Measurements from ENCODE around the gene SLC25A40. TPM values are rescaled to one million over a fixed set of nuclear protein-coding genes. Genes with fewer than 3 reads are reported as not detected.

Gene SLC25A40
- total and polyA plus RNA-seq, 2 of the 13 experiments (the other 11 are each of a cell fraction or from before 2014, with no cell fraction given): 12.9 to 13.6 TPM

DNA sequence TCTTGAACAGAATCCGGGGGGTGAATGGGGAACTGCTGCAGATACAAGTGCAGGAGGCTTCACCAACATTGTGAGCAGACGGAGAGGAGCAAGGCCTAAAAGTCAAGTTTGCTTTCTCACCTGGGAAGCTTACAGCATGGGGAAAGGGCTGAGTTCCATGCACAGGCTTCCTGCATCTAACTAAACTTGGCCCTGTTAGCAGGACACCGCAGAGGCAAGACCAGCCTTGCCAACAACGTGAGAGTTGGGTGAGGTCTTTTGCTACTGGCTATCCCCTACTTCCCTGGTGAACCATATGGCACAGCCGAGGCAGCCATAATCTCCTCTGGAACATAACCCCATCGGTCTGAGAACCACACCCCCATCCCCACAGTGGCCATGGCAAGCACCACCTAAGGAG, 43.7 kb upstream of the SLC25A40 start:
- Histone ChIP-seq H3K4me3 (replicated peaks in 1 of 3; ENCODE audit: insufficient read depth in 1 of 3, low read depth in 2 of 3, low read length in 3 of 3) (no peak overlapping the region), H3K79me2 (ENCODE audit: insufficient read depth, low read length) (no peaks in the 10 kb centered on the region), H4K20me1 (ENCODE audit: insufficient read depth, low read length) (no peaks in the 10 kb centered on the region), H2AFZ (ENCODE audit: low read length) (no peak overlapping the region), H3K9me3 (ENCODE audit: low read length) (no peaks in the 10 kb centered on the region), H3K27ac (ENCODE audit: extremely low read length, insufficient read depth, low read length) (no peak overlapping the region), H3K4me1 (ENCODE audit: insufficient read depth, low read length) (no peaks in the 10 kb centered on the region), H3K9ac (ENCODE audit: insufficient read depth, low read depth, low read length) (no peak overlapping the region), H3K27me3 (ENCODE audit: control insufficient read depth in 1 of 2, insufficient read depth in 2 of 2, low read length in 2 of 2) (peaks cover 0 to under 1% of the 10 kb centered on the region in 2 experiments; a peak in 1 of 5 replicates), H3K4me2 (ENCODE audit: low read depth, low read length) (no peak overlapping the region), H3K36me3 (replicated peaks in 1 of 2; ENCODE audit: control insufficient read depth in 1 of 2, insufficient read depth in 2 of 2, low read length in 2 of 2) (no peaks in the 10 kb centered on the region)
- DNase-seq (ENCODE audit: low spot score) (no peak), ATAC-seq (no peak), FAIRE-seq (no peak)
- BruUV-seq (replicated peaks): no TSS peak
- CTCF ChIA-PET (ENCODE audit: low intra/inter-chr PET ratio, low total read pairs): no interaction called here
- POLR2A ChIA-PET: no interaction called here
- WGBS (ENCODE audit: low lambda C conversion rate): 11% methylated on average over 1 of the region's 6 CpGs
- in situ Hi-C loops (cut with HindIII; ENCODE audit: extremely low pct_ligation_motif_present, low pct_unique_long_range_greater_than_20kb): no loop called here
- intact Hi-C loops (cut with micrococcal nuclease; ENCODE audit: unreplicated experiment): no loop called here
- no peak for TF ChIP-seq GLI4 (CRISPR knock-in tag; IDR thresholded peaks at IDR 0.05; ENCODE audit: borderline replicate concordance)
- no peak for TF ChIP-seq KDM3A (CRISPR knock-in tag; IDR thresholded peaks at IDR 0.05; ENCODE audit: low read depth)
- TF ChIP-seq SRF (IDR thresholded peaks at IDR 0.05; ENCODE audit: low read depth, low read length): no peak
- TF ChIP-seq PHF21A (CRISPR knock-in tag; IDR thresholded peaks at IDR 0.05): no peak
- TF ChIP-seq, protein P1, sequence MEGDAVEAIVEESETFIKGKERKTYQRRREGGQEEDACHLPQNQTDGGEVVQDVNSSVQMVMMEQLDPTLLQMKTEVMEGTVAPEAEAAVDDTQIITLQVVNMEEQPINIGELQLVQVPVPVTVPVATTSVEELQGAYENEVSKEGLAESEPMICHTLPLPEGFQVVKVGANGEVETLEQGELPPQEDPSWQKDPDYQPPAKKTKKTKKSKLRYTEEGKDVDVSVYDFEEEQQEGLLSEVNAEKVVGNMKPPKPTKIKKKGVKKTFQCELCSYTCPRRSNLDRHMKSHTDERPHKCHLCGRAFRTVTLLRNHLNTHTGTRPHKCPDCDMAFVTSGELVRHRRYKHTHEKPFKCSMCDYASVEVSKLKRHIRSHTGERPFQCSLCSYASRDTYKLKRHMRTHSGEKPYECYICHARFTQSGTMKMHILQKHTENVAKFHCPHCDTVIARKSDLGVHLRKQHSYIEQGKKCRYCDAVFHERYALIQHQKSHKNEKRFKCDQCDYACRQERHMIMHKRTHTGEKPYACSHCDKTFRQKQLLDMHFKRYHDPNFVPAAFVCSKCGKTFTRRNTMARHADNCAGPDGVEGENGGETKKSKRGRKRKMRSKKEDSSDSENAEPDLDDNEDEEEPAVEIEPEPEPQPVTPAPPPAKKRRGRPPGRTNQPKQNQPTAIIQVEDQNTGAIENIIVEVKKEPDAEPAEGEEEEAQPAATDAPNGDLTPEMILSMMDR (CRISPR knock-in tag; IDR thresholded peaks at IDR 0.05): no peak
- TF ChIP-seq ZNF839 (CRISPR knock-in tag; IDR thresholded peaks at IDR 0.05; ENCODE audit: borderline replicate concordance): no peak
- TF ChIP-seq KMT2A (CRISPR knock-in tag; IDR thresholded peaks at IDR 0.05): no peak
- TF ChIP-seq, protein P2, sequence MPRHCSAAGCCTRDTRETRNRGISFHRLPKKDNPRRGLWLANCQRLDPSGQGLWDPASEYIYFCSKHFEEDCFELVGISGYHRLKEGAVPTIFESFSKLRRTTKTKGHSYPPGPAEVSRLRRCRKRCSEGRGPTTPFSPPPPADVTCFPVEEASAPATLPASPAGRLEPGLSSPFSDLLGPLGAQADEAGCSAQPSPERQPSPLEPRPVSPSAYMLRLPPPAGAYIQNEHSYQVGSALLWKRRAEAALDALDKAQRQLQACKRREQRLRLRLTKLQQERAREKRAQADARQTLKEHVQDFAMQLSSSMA (CRISPR knock-in tag; IDR thresholded peaks at IDR 0.05): no peak
- no peak for TF ChIP-seq AKAP8 (CRISPR knock-in tag; IDR thresholded peaks at IDR 0.05)
- no peak for TF ChIP-seq ZNF292 (CRISPR knock-in tag; IDR thresholded peaks at IDR 0.05; ENCODE audit: borderline replicate concordance, low read depth)
- no peak for TF ChIP-seq MAFK (conservative IDR thresholded peaks at IDR 0.05 in 1 of 2, IDR thresholded peaks at IDR 0.05 in 1 of 2; ENCODE audit: low read length in 2 of 2)
- no peak for TF ChIP-seq MAFG (CRISPR knock-in tag; IDR thresholded peaks at IDR 0.05)
- TF ChIP-seq ZNF558 (CRISPR knock-in tag; IDR thresholded peaks at IDR 0.05; ENCODE audit: borderline replicate concordance): no peak
- no peak for TF ChIP-seq GTF2F1 (IDR thresholded peaks at IDR 0.05; ENCODE audit: low read length)
- TF ChIP-seq, protein P3, sequence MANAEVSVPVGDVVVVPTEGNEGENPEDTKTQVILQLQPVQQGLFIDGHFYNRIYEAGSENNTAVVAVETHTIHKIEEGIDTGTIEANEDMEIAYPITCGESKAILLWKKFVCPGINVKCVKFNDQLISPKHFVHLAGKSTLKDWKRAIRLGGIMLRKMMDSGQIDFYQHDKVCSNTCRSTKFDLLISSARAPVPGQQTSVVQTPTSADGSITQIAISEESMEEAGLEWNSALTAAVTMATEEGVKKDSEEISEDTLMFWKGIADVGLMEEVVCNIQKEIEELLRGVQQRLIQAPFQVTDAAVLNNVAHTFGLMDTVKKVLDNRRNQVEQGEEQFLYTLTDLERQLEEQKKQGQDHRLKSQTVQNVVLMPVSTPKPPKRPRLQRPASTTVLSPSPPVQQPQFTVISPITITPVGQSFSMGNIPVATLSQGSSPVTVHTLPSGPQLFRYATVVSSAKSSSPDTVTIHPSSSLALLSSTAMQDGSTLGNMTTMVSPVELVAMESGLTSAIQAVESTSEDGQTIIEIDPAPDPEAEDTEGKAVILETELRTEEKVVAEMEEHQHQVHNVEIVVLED (CRISPR knock-in tag; IDR thresholded peaks at IDR 0.05; ENCODE audit: borderline replicate concordance): no peak
- no peak for TF ChIP-seq SMAD9 (CRISPR knock-in tag; IDR thresholded peaks at IDR 0.05)
- no peak for TF ChIP-seq ZNF282 (IDR thresholded peaks at IDR 0.05; ENCODE audit: partially characterized antibody)
- TF ChIP-seq ZNF713 (CRISPR knock-in tag; IDR thresholded peaks at IDR 0.05): no peak
- TF ChIP-seq, protein P4, sequence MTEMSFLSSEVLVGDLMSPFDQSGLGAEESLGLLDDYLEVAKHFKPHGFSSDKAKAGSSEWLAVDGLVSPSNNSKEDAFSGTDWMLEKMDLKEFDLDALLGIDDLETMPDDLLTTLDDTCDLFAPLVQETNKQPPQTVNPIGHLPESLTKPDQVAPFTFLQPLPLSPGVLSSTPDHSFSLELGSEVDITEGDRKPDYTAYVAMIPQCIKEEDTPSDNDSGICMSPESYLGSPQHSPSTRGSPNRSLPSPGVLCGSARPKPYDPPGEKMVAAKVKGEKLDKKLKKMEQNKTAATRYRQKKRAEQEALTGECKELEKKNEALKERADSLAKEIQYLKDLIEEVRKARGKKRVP (CRISPR knock-in tag; IDR thresholded peaks at IDR 0.05): no peak

Measured in HepG2 (cell line).